ENCODE measurements around the gene SECISBP2L. TPM values are rescaled to one million over a fixed set of nuclear protein-coding genes. Genes with fewer than 3 reads are reported as not detected.

The SECISBP2L gene
- total and polyA plus RNA-seq, 9 of the 15 experiments (the other 6 are each of a cell fraction or from before 2014, with no cell fraction given), result 0.55 to 14.1 (median 10.4) TPM

- Histone ChIP-seq H3K4me1 (replicated peaks in 1 of 2; ENCODE audit: control insufficient read depth in 2 of 2, insufficient read depth in 2 of 2, low read length in 2 of 2) (no peaks in the 10 kb centered on the region; a peak in 1 of 5 replicates), H3K9me3 (replicated peaks; ENCODE audit: control insufficient read depth, insufficient read depth, low read depth, low read length) (no peaks in the 10 kb centered on the region), H3K9ac (ENCODE audit: insufficient read depth in 1 of 2, low read depth in 2 of 2, low read length in 2 of 2) (no peak overlapping the region), H3K79me2 (ENCODE audit: control insufficient read depth, insufficient read depth, low read length) (no peaks in the 10 kb centered on the region), H3K9me1 (ENCODE audit: control insufficient read depth, insufficient read depth, low read length) (no peaks in the 10 kb centered on the region), H3K27me3 (ENCODE audit: control insufficient read depth in 2 of 2, insufficient read depth in 2 of 2, low read length in 2 of 2) (no peaks in the 10 kb centered on the region), H4K20me1 (replicated peaks; ENCODE audit: control insufficient read depth, insufficient read depth, low read length) (no peaks in the 10 kb centered on the region), H3K4me3 (no peak overlapping the region), H3K27ac (ENCODE audit: extremely low read depth, low read depth, low read length) (no peak overlapping the region), H3K36me3 (ENCODE audit: control insufficient read depth, insufficient read depth, low read length) (peaks cover 4% of the 10 kb centered on the region; the same call in 1 of the 3 replicates), H3K4me2 (ENCODE audit: insufficient read depth, low read length) (no peak overlapping the region), H2AFZ (ENCODE audit: low read depth, low read length) (no peak overlapping the region)
- ATAC-seq (no peak), FAIRE-seq (no peak), DNase-seq (ENCODE audit: extremely low read depth in 1 of 4, low spot score in 3 of 4) (no peak)
- 7% methylated on average over 3 of the region's 3 CpGs for WGBS (ENCODE audit: insufficient coverage, low coverage, missing lambda C conversion rate)
- intact Hi-C loops (cut with micrococcal nuclease) (no loop called here), in situ Hi-C loops (cut with MboI) (no loop called here)
- ChIA-PET POLR2A (interaction anchor here (2.1 kb wide), 1 partner anchor 9 kb away, joined by 9 read pairs; no protein-coding TSS in a partner anchor), CTCF (ENCODE audit: low intra/inter-chr PET ratio) (no interaction called here)
- TF ChIP-seq TSHZ1 (CRISPR knock-in tag; IDR thresholded peaks at IDR 0.05), result no peak
- TF ChIP-seq NCOR1 (IDR thresholded peaks at IDR 0.05), result no peak
- BruUV-seq (replicated peaks), result no TSS peak
Measured at GRCh38 chr15:48985516-48985915, 60.7 kb downstream of the SECISBP2L start.
